Endometrial microvascular endothelial cells (primary cell): ENCODE results near the gene ZNF451. TPM values are rescaled to one million over a fixed set of nuclear protein-coding genes. Genes with fewer than 3 reads are reported as not detected.

Source experiments
- in situ Hi-C: cut with HindIII; loops from 2 replicates; pipeline ENCODE4 v1.10.0; 2017; ENCODE audit warnings: low sequenced_read_pairs, low pct_unique_long_range_greater_than_20kb; ENCODE audit errors: inconsistent ontology term
- total RNA-seq: library from RNA; depleted of rRNA; stranded (reverse); fragments of >200 nt; gene quantifications from one replicate; pipeline ENCODE4 v1.2.3, GENCODE V29; 2015; ENCODE audit errors: inconsistent ontology term

The ZNF451 gene
- total RNA-seq, 1 donor from 2014 or later, result 32.0 TPM

- in situ Hi-C loops, result no loop called here
Measured at GRCh38 chr6:57180596-57180995, 90.6 kb downstream of the ZNF451 start.

- in situ Hi-C loops, result no loop called here
Measured at GRCh38 chr6:57182017-57182432, 92.0 kb downstream of the ZNF451 start.

GRCh38 chr6:57183336-57183735 is 93.3 kb downstream of the ZNF451 start:
- in situ Hi-C loops, result no loop called here

GRCh38 chr6:57190140-57190539 is 100.2 kb downstream of the ZNF451 start:
- in situ Hi-C loops, result no loop called here

GRCh38 chr6:57193177-57193576 is 103.2 kb downstream of the ZNF451 start:
- in situ Hi-C loops, result no loop called here

- in situ Hi-C loops, result no loop called here
Measured at GRCh38 chr6:57195457-57195856, 105.5 kb downstream of the ZNF451 start.

GRCh38 chr6:57198926-57199636 is 109.1 kb downstream of the ZNF451 start:
- in situ Hi-C loops, result no loop called here

- in situ Hi-C loops, result no loop called here
Measured at GRCh38 chr6:57201718-57202117, 111.7 kb downstream of the ZNF451 start.

GRCh38 chr6:57205550-57206328 is 115.8 kb downstream of the ZNF451 start:
- in situ Hi-C loops, result no loop called here

GRCh38 chr6:57207141-57207540 is 117.2 kb downstream of the ZNF451 start:
- in situ Hi-C loops, result no loop called here

- in situ Hi-C loops, result no loop called here
Measured at GRCh38 chr6:57207872-57208271, 117.9 kb downstream of the ZNF451 start.

GRCh38 chr6:57209030-57209429 is 119.0 kb downstream of the ZNF451 start:
- in situ Hi-C loops, result no loop called here

- in situ Hi-C loops, result no loop called here
Measured at GRCh38 chr6:57210060-57210459, 120.1 kb downstream of the ZNF451 start.

- in situ Hi-C loops, result no loop called here
Measured at GRCh38 chr6:57215260-57215659, 125.3 kb downstream of the ZNF451 start.

GRCh38 chr6:57216235-57217101 is 126.5 kb downstream of the ZNF451 start:
- in situ Hi-C loops, result no loop called here

GRCh38 chr6:57217270-57217669 is 127.3 kb downstream of the ZNF451 start:
- in situ Hi-C loops, result no loop called here
